WTC11 (cell line): Measurements from ENCODE around the gene FRRS1. TPM values are rescaled to one million over a fixed set of nuclear protein-coding genes. Genes with fewer than 3 reads are reported as not detected.

ENCODE experiments used
- ATAC-seq: fragments of 200-7000 bp; cut with Tn5 transposase; 2 replicates; pipeline ENCODE4 v1.10.0; 2021; ENCODE audit warnings: mild to moderate bottlenecking, moderate library complexity
- CTCF ChIA-PET: fragments of 300-600 bp; sonication (Branson Sonifier 250); formaldehyde crosslinking; loops from one replicate; lab custom pipeline; 2021; ENCODE audit warnings: antibody characterized with exemption; lab: Charles Lee
- POLR2A ChIA-PET: fragments of 350-600 bp; sonication (Branson Sonifier 250); formaldehyde crosslinking; loops from one replicate; lab custom pipeline; 2021; ENCODE audit warnings: antibody characterized with exemption; lab: Charles Lee
- DNase-seq: peaks from one replicate; pipeline ENCODE4 v3.0.0; 2021; ENCODE audit warnings: low spot score
- H3K27ac Mint-ChIP-seq: 2 replicates; pipeline ENCODE4 v1.8.0; 2021; ENCODE audit warnings: mixed read lengths
- H3K27me3 Mint-ChIP-seq: 2 replicates; pipeline ENCODE4 v1.8.0; 2021; ENCODE audit warnings: low read depth, mild to moderate bottlenecking, moderate library complexity, mixed read lengths
- H3K36me3 Mint-ChIP-seq: 2 replicates; pipeline ENCODE4 v1.8.0; 2021; ENCODE audit warnings: mixed read lengths
- H3K4me1 Mint-ChIP-seq: 2 replicates; pipeline ENCODE4 v1.8.0; 2022; ENCODE audit warnings: mixed read lengths
- H3K4me3 Mint-ChIP-seq: 2 replicates; pipeline ENCODE4 v1.8.0; 2021; ENCODE audit warnings: mild to moderate bottlenecking, moderate library complexity, mixed read lengths
- H3K9me3 Mint-ChIP-seq: 2 replicates; pipeline ENCODE4 v1.8.0; 2021; ENCODE audit warnings: mixed read lengths
- CBFB ChIP-seq: sonication (generic); formaldehyde crosslinking; IDR thresholded peaks from 2 replicates; pipeline ENCODE4 v1.8.1; 2022; ENCODE audit warnings: mild to moderate bottlenecking, low read depth, missing genetic modification reagents
- CTCF ChIP-seq: fragments of 200-600 bp; IDR thresholded peaks from 2 replicates; pipeline ENCODE4 v1.8.0; 2022; ENCODE audit warnings: antibody characterized with exemption
- GABPB1 ChIP-seq: sonication (generic); formaldehyde crosslinking; IDR thresholded peaks from 2 replicates; pipeline ENCODE4 v1.8.1; 2023; ENCODE audit warnings: mild to moderate bottlenecking, missing genetic modification reagents
- NFE2L1 ChIP-seq: sonication (generic); formaldehyde crosslinking; IDR thresholded peaks from 2 replicates; pipeline ENCODE4 v1.8.1; 2023; ENCODE audit warnings: missing genetic modification reagents
- NR1H2 ChIP-seq: sonication (generic); formaldehyde crosslinking; IDR thresholded peaks from 2 replicates; pipeline ENCODE4 v1.9.0; 2021; ENCODE audit warnings: mild to moderate bottlenecking, moderate library complexity, missing genetic modification reagents
- NR3C1 ChIP-seq: sonication (generic); formaldehyde crosslinking; conservative IDR thresholded peaks from 2 replicates; pipeline ENCODE4 v1.8.1; 2023; ENCODE audit warnings: low read depth, mild to moderate bottlenecking, missing genetic modification reagents
- PREB ChIP-seq: sonication (generic); formaldehyde crosslinking; IDR thresholded peaks from 2 replicates; pipeline ENCODE4 v1.8.1; 2022; ENCODE audit warnings: mild to moderate bottlenecking, missing genetic modification reagents, moderate library complexity, borderline replicate concordance
- SMAD4 ChIP-seq: sonication (generic); formaldehyde crosslinking; IDR thresholded peaks from 2 replicates; pipeline ENCODE4 v1.8.0; 2022; ENCODE audit warnings: mild to moderate bottlenecking, missing genetic modification reagents
- ZBTB43 ChIP-seq: sonication (generic); formaldehyde crosslinking; IDR thresholded peaks from 2 replicates; pipeline ENCODE4 v1.8.1; 2023; ENCODE audit warnings: mild to moderate bottlenecking, missing genetic modification reagents
- ZNF512 ChIP-seq: sonication (generic); formaldehyde crosslinking; IDR thresholded peaks from 2 replicates; pipeline ENCODE4 v1.8.1; 2022; ENCODE audit warnings: missing genetic modification reagents, borderline replicate concordance
- ZNF532 ChIP-seq: fragments of 250-450 bp; sonication (Bioruptor Pico); IDR thresholded peaks from 2 replicates; pipeline ENCODE4 v1.9.0; 2021; ENCODE audit warnings: mild to moderate bottlenecking, borderline replicate concordance
- total RNA-seq: library from RNA; stranded (reverse); gene quantifications from 3 replicates; pipeline ENCODE4 v1.2.3, GENCODE V29; 2021

FRRS1 gene
- total RNA-seq, 1 experiment from 2014 or later, result 6.2 TPM

- peaks cover 4% of the 10 kb centered on the region for H3K9me3 Mint-ChIP-seq
- H3K4me1 Mint-ChIP-seq, result peaks cover 34% of the 10 kb centered on the region
- H3K36me3 Mint-ChIP-seq, result peaks cover 8% of the 10 kb centered on the region
- TF ChIP-seq CTCF (no peak), ZNF512 (CRISPR knock-in tag) (no peak), NR3C1 (CRISPR knock-in tag) (no peak), PREB (CRISPR knock-in tag) (no peak), ZNF532 (CRISPR knock-in tag) (no peak), CBFB (no peak)
- peaks cover 18% of the 10 kb centered on the region for H3K27me3 Mint-ChIP-seq
- ChIA-PET CTCF (no interaction called here), POLR2A (no interaction called here)
- DNase-seq, result no peak
- peak overlapping the region; percentile 51 for H3K4me3 Mint-ChIP-seq
- no peak for ATAC-seq
- no peak overlapping the region for H3K27ac Mint-ChIP-seq
Observed at GRCh38 chr1:99764909-99765308, 1.5 kb downstream of the FRRS1 start.

GRCh38 chr1:99764439-99764838 lies 2.0 kb downstream of the FRRS1 start:
- ATAC-seq (no peak), DNase-seq (no peak)
- H3K9me3 Mint-ChIP-seq, result peaks cover 8% of the 10 kb centered on the region
- POLR2A ChIA-PET, result no interaction called here
- no peak for TF ChIP-seq ZNF512 (CRISPR knock-in tag)
- no peak for TF ChIP-seq NFE2L1 (CRISPR knock-in tag)
- TF ChIP-seq SMAD4 (CRISPR knock-in tag), result no peak
- no peak for TF ChIP-seq GABPB1
- TF ChIP-seq CTCF, result no peak
- TF ChIP-seq NR1H2, result no peak
- no peak for TF ChIP-seq ZBTB43
- TF ChIP-seq, all 79 proteins: peak for 0
- CTCF ChIA-PET, result no interaction called here
- Mint-ChIP-seq H3K4me3 (no peak overlapping the region), H3K4me1 (peaks cover 34% of the 10 kb centered on the region), H3K27me3 (peaks cover 15% of the 10 kb centered on the region), H3K27ac (no peak overlapping the region), H3K36me3 (peaks cover 13% of the 10 kb centered on the region)
